K562 (cell line): ENCODE results near the gene FRMD4B.

ENCODE experiments used
- EZH2 ChIP-seq: IDR thresholded peaks from 2 replicates; pipeline ENCODE4 v1.6.1; 2012; ENCODE audit warnings: low read depth, mild to moderate bottlenecking, inconsistent platforms, low read length, borderline replicate concordance
- POLR2A ChIP-seq: fragments of 450-650 bp; conservative IDR thresholded peaks from 2 replicates; pipeline ENCODE4 v1.6.1; 2016
- POLR2AphosphoS5 ChIP-seq: IDR thresholded peaks from 2 replicates; pipeline ENCODE4 v1.6.1; 2011; ENCODE audit warnings: mild to moderate bottlenecking, low read depth, low read length, moderate library complexity; ENCODE audit not compliant: control insufficient read depth, insufficient read depth
- RFX7 ChIP-seq: fragments of 250-450 bp; sonication (Bioruptor Pico); IDR thresholded peaks from 2 replicates; pipeline ENCODE4 v1.5.1; 2021; ENCODE audit warnings: mild to moderate bottlenecking
- ZNF780A ChIP-seq: fragments of 250-450 bp; sonication (Bioruptor Pico); IDR thresholded peaks from 2 replicates; pipeline ENCODE4 v1.5.0; 2021; ENCODE audit warnings: mild to moderate bottlenecking
- TF ChIP-seq, protein P1 (sequence below), 2 experiments: fragments of 450-650 bp in 1 of 2; sonication (generic) in 1 of 2; formaldehyde crosslinking in 1 of 2; IDR thresholded peaks in 1 of 2; conservative IDR thresholded peaks in 1 of 2; 2 replicates each; pipeline versions ENCODE4 v1.6.1 to v1.8.1; 2016 to 2023; ENCODE audit warnings: mild to moderate bottlenecking in 2 of 2, moderate library complexity in 2 of 2, inconsistent platforms in 1 of 2, missing genetic modification reagents in 1 of 2

DNA sequence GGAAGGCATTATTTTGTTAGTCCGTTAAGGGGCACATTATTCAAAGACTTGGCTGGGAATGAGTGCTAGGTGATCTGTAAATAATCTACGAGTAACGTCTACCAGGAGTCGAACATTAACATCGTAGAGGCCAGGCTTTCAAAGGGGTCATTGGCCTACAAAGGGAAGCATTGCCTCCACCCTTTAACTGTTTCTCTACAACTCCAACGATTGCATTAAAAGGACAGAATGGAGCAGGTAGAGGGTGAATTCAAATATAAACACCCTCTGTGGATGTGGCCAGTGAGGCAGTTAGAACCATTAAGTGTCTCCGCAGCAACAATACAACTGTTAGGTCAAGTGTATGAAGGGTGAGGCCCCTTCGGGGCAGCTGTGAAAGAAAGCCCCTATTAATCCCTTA is 137.5 kb downstream of the FRMD4B start:
- TF ChIP-seq RFX7 (CRISPR knock-in tag) = no peak
- no peak for TF ChIP-seq EZH2
- TF ChIP-seq, protein P1, sequence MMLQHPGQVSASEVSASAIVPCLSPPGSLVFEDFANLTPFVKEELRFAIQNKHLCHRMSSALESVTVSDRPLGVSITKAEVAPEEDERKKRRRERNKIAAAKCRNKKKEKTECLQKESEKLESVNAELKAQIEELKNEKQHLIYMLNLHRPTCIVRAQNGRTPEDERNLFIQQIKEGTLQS (IDR thresholded peaks at IDR 0.05) = no peak
- TF ChIP-seq, protein P1 (CRISPR knock-in tag; conservative IDR thresholded peaks at IDR 0.05) = no peak
- no peak for TF ChIP-seq POLR2A
- TF ChIP-seq ZNF780A (CRISPR knock-in tag) = no peak
- TF ChIP-seq POLR2AphosphoS5 = no peak
